ENCODE measurements around the gene OSBPL1A. TPM values are rescaled to one million over a fixed set of nuclear protein-coding genes. Genes with fewer than 3 reads are reported as not detected.

OSBPL1A gene
- polyA plus RNA-seq, 2 of the 4 experiments (the other 2 are of a cell fraction), result 10.5 to 22.1 TPM

- TF ChIP-seq REST (IDR thresholded peaks at IDR 0.05) (no peak), CBX8 (IDR thresholded peaks at IDR 0.05) (no peak), HDAC2 (IDR thresholded peaks at IDR 0.05) (no peak), TP53 (CRISPR knock-in tag; IDR thresholded peaks at IDR 0.05) (no peak), JUN (IDR thresholded peaks at IDR 0.05) (no peak), HEYL (CRISPR knock-in tag; IDR thresholded peaks at IDR 0.05) (no peak), HOXB5 (CRISPR knock-in tag; IDR thresholded peaks at IDR 0.05) (no peak)
These were observed 143.6 kb downstream of the OSBPL1A start (continued) for GRCh38 chr18:24254071-24254470.

GRCh38 chr18:24249716-24250115, 147.9 kb downstream of the OSBPL1A start:
- Histone ChIP-seq H3K9me3 (no peaks in the 10 kb centered on the region), H3K4me1 (no peaks in the 10 kb centered on the region), H3K4me2 (no peak overlapping the region), H3K4me3 (no peak overlapping the region), H3K27ac (no peak overlapping the region)
- TF ChIP-seq NR3C1 (IDR thresholded peaks at IDR 0.05), result no peak
- TF ChIP-seq TFCP2L1 (CRISPR knock-in tag; IDR thresholded peaks at IDR 0.05), result no peak
- TF ChIP-seq BHLHE40 (IDR thresholded peaks at IDR 0.05; ENCODE audit: low read depth, low read length), result no peak
- TF ChIP-seq HES2 (IDR thresholded peaks at IDR 0.05), result no peak
- no peak for TF ChIP-seq HOXA7 (CRISPR knock-in tag; IDR thresholded peaks at IDR 0.05)
- no peak for TF ChIP-seq CTCF (IDR thresholded peaks at IDR 0.05)
- no peak for TF ChIP-seq NFE2L2 (conservative IDR thresholded peaks at IDR 0.05; ENCODE audit: low read length)
- no peak for TF ChIP-seq ZSCAN20 (CRISPR knock-in tag; IDR thresholded peaks at IDR 0.05)
- no peak for TF ChIP-seq MAFK (IDR thresholded peaks at IDR 0.05; ENCODE audit: partially characterized antibody)
- no peak for TF ChIP-seq FOXS1 (CRISPR knock-in tag; IDR thresholded peaks at IDR 0.05)
- DNase-seq (ENCODE audit: low read depth in 1 of 2, low spot score in 1 of 2) (no peak), FAIRE-seq (no peak), ATAC-seq (no peak)
- ChIA-PET CTCF (no interaction called here), POLR2A (no interaction called here)
- 100% methylated on average over 1 of the region's 6 CpGs for WGBS (ENCODE audit: missing lambda C conversion rate)

- Histone ChIP-seq H3K9me3 (no peaks in the 10 kb centered on the region), H3K4me2 (no peak overlapping the region), H3K4me1 (no peaks in the 10 kb centered on the region), H3K27ac (no peak overlapping the region), H3K4me3 (no peak overlapping the region)
- ATAC-seq (no peak), DNase-seq (ENCODE audit: low read depth in 1 of 2, low spot score in 1 of 2) (no peak), FAIRE-seq (no peak)
- TF ChIP-seq CEBPB (IDR thresholded peaks at IDR 0.05), result no peak
- no peak for TF ChIP-seq GATA3 (IDR thresholded peaks at IDR 0.05; ENCODE audit: borderline replicate concordance)
- TF ChIP-seq RCOR1 (IDR thresholded peaks at IDR 0.05; ENCODE audit: low read depth, low read length), result no peak
- TF ChIP-seq ESRRA (IDR thresholded peaks at IDR 0.05; ENCODE audit: borderline replicate concordance, low read length), result no peak
- TF ChIP-seq CHD2 (IDR thresholded peaks at IDR 0.05; ENCODE audit: low read length, partially characterized antibody), result no peak
- no peak for TF ChIP-seq FOSB (CRISPR knock-in tag; IDR thresholded peaks at IDR 0.05)
- TF ChIP-seq EP300 (IDR thresholded peaks at IDR 0.05), result no peak
- TF ChIP-seq RARB (CRISPR knock-in tag; IDR thresholded peaks at IDR 0.05), result no peak
- TF ChIP-seq MAZ (IDR thresholded peaks at IDR 0.05; ENCODE audit: borderline replicate concordance, low read depth, low read length), result no peak
- no peak for TF ChIP-seq NPAS2 (CRISPR knock-in tag; IDR thresholded peaks at IDR 0.05; ENCODE audit: borderline replicate concordance)
- no peak for TF ChIP-seq ZNF302 (CRISPR knock-in tag; IDR thresholded peaks at IDR 0.05)
- no peak for TF ChIP-seq BHLHE40 (IDR thresholded peaks at IDR 0.05; ENCODE audit: low read depth, low read length)
- no peak for TF ChIP-seq HOXB13 (CRISPR knock-in tag; IDR thresholded peaks at IDR 0.05; ENCODE audit: low read depth)
- TF ChIP-seq RFX5 (IDR thresholded peaks at IDR 0.05), result no peak
- TF ChIP-seq HES2 (IDR thresholded peaks at IDR 0.05), result no peak
- no peak for TF ChIP-seq TFCP2L1 (CRISPR knock-in tag; IDR thresholded peaks at IDR 0.05)
- no peak for TF ChIP-seq MYC (IDR thresholded peaks at IDR 0.05; ENCODE audit: borderline replicate concordance, low read length)
- 95% methylated on average over 2 of the region's 2 CpGs for WGBS (ENCODE audit: missing lambda C conversion rate)
- CTCF ChIA-PET, result no interaction called here
- POLR2A ChIA-PET, result no interaction called here
These were observed 149.3 kb downstream of the OSBPL1A start for GRCh38 chr18:24248359-24248758.
